Vagina (tissue), 2 donors: ENCODE data around the gene GNG10. TPM values are rescaled to one million over a fixed set of nuclear protein-coding genes. Genes with fewer than 3 reads are reported as not detected.

Experiments
- DNase-seq, 2 donors: peaks; one replicate each; pipeline ENCODE4 v3.0.0-alpha.2; 2017; ENCODE audit errors: extremely low spot score in 2 of 2
- H3K27ac ChIP-seq: fragments of 200-600 bp; sonication (generic); one replicate; pipeline ENCODE4 v1.5.1; 2019
- H3K27me3 ChIP-seq: fragments of 200-600 bp; sonication (generic); one replicate; pipeline ENCODE4 v1.5.1; 2019
- H3K36me3 ChIP-seq, 2 donors: fragments of 200-600 bp; sonication (generic); one replicate each; pipeline ENCODE4 v1.5.1; 2017 to 2019
- H3K4me1 ChIP-seq: fragments of 200-600 bp; sonication (generic); one replicate; pipeline ENCODE4 v1.5.1; 2019
- H3K4me3 ChIP-seq, 2 donors: fragments of 200-600 bp; sonication (generic); 1 replicate in 1 of 2; 2 replicates in 1 of 2; pipeline ENCODE4 v1.5.1; 2016 to 2019
- H3K9me3 ChIP-seq: fragments of 200-600 bp; sonication (generic); one replicate; pipeline ENCODE4 v1.5.1; 2019
- POLR2A ChIP-seq, 2 donors: fragments of 450-650 bp; IDR thresholded peaks; one replicate each; pipeline ENCODE4 v1.6.1; 2017; ENCODE audit warnings: antibody characterized with exemption in 2 of 2, mild to moderate bottlenecking in 2 of 2, moderate library complexity in 2 of 2
- POLR2AphosphoS5 ChIP-seq, 2 donors: sonication (generic); formaldehyde crosslinking; IDR thresholded peaks; one replicate each; pipeline ENCODE4 v1.9.0; 2017; ENCODE audit warnings: antibody characterized with exemption in 2 of 2, mild to moderate bottlenecking in 2 of 2, low read depth in 1 of 2; ENCODE audit not compliant: insufficient read depth in 1 of 2
- intact Hi-C: fragments of 100-400 bp; cut with DNase I; formaldehyde crosslinking; loops from one replicate; pipeline ENCODE4 v1.15.1; 2023
- total RNA-seq: library from RNA; depleted of rRNA; stranded (reverse); fragments of >200 nt; gene quantifications from one replicate; pipeline ENCODE4 v1.2.3, GENCODE V29; 2016
- TF ChIP-seq, protein P1 (sequence below), 3 experiments: fragments of 450-650 bp in 2 of 3; fragments of 200-600 bp in 1 of 3; sonication (generic) in 1 of 3; IDR thresholded peaks; one replicate each; pipeline ENCODE4 v1.5.1; 2017 to 2019; ENCODE audit warnings: antibody characterized with exemption in 3 of 3, mild to moderate bottlenecking in 2 of 3, moderate library complexity in 2 of 3

The GNG10 gene
- total RNA-seq, 1 donor from 2014 or later, result 35.6 TPM

GRCh38 chr9:111627260-111627963, 34.0 kb upstream of the GNG10 start:
- Histone ChIP-seq H3K36me3 (no peaks in the 10 kb centered on the region), H3K27ac (no peak overlapping the region), H3K4me1 (peaks cover 13% of the 10 kb centered on the region), H3K4me3 (no peak overlapping the region), H3K27me3 (no peaks in the 10 kb centered on the region), H3K9me3 (no peaks in the 10 kb centered on the region)
- no peak for DNase-seq
- TF ChIP-seq, protein P1, sequence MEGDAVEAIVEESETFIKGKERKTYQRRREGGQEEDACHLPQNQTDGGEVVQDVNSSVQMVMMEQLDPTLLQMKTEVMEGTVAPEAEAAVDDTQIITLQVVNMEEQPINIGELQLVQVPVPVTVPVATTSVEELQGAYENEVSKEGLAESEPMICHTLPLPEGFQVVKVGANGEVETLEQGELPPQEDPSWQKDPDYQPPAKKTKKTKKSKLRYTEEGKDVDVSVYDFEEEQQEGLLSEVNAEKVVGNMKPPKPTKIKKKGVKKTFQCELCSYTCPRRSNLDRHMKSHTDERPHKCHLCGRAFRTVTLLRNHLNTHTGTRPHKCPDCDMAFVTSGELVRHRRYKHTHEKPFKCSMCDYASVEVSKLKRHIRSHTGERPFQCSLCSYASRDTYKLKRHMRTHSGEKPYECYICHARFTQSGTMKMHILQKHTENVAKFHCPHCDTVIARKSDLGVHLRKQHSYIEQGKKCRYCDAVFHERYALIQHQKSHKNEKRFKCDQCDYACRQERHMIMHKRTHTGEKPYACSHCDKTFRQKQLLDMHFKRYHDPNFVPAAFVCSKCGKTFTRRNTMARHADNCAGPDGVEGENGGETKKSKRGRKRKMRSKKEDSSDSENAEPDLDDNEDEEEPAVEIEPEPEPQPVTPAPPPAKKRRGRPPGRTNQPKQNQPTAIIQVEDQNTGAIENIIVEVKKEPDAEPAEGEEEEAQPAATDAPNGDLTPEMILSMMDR (IDR thresholded peaks at IDR 0.05), result no peak
- TF ChIP-seq POLR2A (IDR thresholded peaks at IDR 0.05), result no peak
- no peak for TF ChIP-seq POLR2AphosphoS5 (IDR thresholded peaks at IDR 0.05; ENCODE audit: insufficient read depth in 1 of 2, low read depth in 1 of 2)
- intact Hi-C loops, result no loop called here

DNA sequence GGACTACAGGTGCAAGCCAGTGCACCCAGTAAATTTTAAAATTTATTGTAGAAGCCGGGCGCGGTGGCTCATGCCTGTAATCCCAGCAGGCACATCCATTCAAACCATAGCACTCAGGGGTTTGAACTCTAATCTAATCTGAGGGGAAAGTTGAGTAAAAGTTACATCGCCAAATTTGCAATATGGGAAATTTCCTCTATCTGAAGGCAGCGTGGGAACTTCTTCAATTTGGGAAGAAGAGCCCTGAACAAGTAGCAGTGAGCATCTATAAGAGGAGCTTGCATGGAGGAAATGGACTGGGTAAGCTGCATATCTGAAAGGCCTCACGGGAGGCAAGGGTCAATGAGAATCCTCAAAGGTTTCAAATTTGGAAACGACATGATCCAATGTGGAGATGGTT, 33.0 kb upstream of the GNG10 start:
- intact Hi-C loops, result no loop called here
- DNase-seq, result no peak

DNA sequence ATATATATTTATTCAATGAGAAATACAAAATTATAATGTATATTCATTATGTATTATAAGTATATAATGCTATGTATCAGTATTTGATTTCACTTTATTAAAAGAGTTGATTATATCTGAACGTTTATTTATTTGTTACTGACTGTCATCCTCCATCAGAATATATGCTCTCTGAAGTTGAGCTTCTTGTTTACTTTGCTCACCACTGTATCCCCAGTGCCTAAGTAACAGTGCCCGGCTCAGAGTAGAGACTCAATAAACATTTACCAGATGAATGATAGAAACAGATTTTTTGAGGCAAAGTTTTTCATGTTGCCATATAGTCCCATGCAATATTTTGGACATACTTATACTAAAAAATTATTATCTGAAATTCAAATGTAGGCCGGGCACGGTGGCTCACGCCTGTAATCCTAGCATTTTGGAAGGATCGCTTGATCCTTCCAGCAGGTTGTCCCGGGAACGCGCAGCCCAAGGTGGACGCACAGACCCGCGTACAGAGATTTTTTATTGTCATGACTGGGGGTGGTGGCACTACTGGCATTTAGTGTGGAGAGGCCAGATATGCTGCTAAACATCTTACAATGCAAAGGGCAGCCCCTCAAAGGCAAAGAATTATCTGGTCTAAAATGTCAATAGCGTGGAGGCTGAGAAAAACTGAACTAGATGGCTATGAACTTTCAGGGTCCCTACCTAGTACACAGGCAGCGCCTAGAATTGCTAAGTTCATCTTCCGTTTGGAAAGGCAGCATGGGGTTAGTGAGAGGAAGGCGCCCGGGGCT, 31.0 kb upstream of the GNG10 start:
- H3K9me3 ChIP-seq, result no peaks in the 10 kb centered on the region
- DNase-seq, result no peak
- intact Hi-C loops, result no loop called here
- H3K4me1 ChIP-seq, result peaks cover 43% of the 10 kb centered on the region
- H3K27me3 ChIP-seq, result no peaks in the 10 kb centered on the region
- H3K4me3 ChIP-seq, result peak overlapping the region; percentile 80 to 83
- TF ChIP-seq, protein P1 (IDR thresholded peaks at IDR 0.05), result no peak
- TF ChIP-seq POLR2A (IDR thresholded peaks at IDR 0.05), result no peak
- TF ChIP-seq POLR2AphosphoS5 (IDR thresholded peaks at IDR 0.05; ENCODE audit: insufficient read depth in 1 of 2, low read depth in 1 of 2), result no peak
- no peak overlapping the region for H3K27ac ChIP-seq
- H3K36me3 ChIP-seq, result no peaks in the 10 kb centered on the region

More for the DNA sequence above, 33.0 kb upstream of the GNG10 start:
- Histone ChIP-seq H3K27me3 (no peaks in the 10 kb centered on the region), H3K27ac (no peak overlapping the region), H3K4me3 (no peak overlapping the region), H3K9me3 (no peaks in the 10 kb centered on the region), H3K36me3 (no peaks in the 10 kb centered on the region), H3K4me1 (peaks cover 23% of the 10 kb centered on the region)
- TF ChIP-seq POLR2AphosphoS5 (IDR thresholded peaks at IDR 0.05; ENCODE audit: insufficient read depth in 1 of 2, low read depth in 1 of 2) (no peak), POLR2A (IDR thresholded peaks at IDR 0.05) (no peak)
- TF ChIP-seq, protein P1 (IDR thresholded peaks at IDR 0.05), result no peak

GRCh38 chr9:111630964-111631213, 30.5 kb upstream of the GNG10 start:
- Histone ChIP-seq H3K4me3 (peak overlapping the region; percentile 80 to 83), H3K9me3 (no peaks in the 10 kb centered on the region), H3K36me3 (no peaks in the 10 kb centered on the region), H3K4me1 (peaks cover 48% of the 10 kb centered on the region), H3K27me3 (no peaks in the 10 kb centered on the region), H3K27ac (no peak overlapping the region)
- intact Hi-C loops, result no loop called here
- no peak for TF ChIP-seq POLR2A (IDR thresholded peaks at IDR 0.05)
- TF ChIP-seq, protein P1 (IDR thresholded peaks at IDR 0.05), result no peak
- no peak for TF ChIP-seq POLR2AphosphoS5 (IDR thresholded peaks at IDR 0.05; ENCODE audit: insufficient read depth in 1 of 2, low read depth in 1 of 2)
- no peak for DNase-seq
